SK-N-SH (cell line): ENCODE results near the gene KRTAP10-8. TPM values are rescaled to one million over a fixed set of nuclear protein-coding genes. Genes with fewer than 3 reads are reported as not detected.

Experiments used
- CTCF ChIA-PET: fragments of 300-600, 350-600 bp; formaldehyde crosslinking; extraction: SDS; loops from one replicate; lab custom pipeline; 2021; lab: Yijun Ruan, JAX
- POLR2A ChIA-PET: fragments of 350-600 bp; sonication (Branson Sonifier 250); formaldehyde crosslinking; extraction: SDS; loops from one replicate; lab custom pipeline; 2020; ENCODE audit warnings: antibody characterized with exemption, inconsistent platforms; lab: Yijun Ruan, JAX
- DNase-seq: peaks from one replicate; pipeline ENCODE4 v3.0.0; 2012
- H2AFZ ChIP-seq: fragments of 200-600 bp; sonication (generic); 2 replicates; pipeline ENCODE4 v1.8.1; 2016; ENCODE audit warnings: antibody characterized with exemption, mild to moderate bottlenecking, low read depth
- H3F3A ChIP-seq: fragments of 200-600 bp; sonication (generic); replicated peaks from 2 replicates; pipeline ENCODE3; 2016; ENCODE audit warnings: antibody characterized with exemption, mild to moderate bottlenecking; ENCODE audit not compliant: insufficient read depth
- H3K27ac ChIP-seq, 2 experiments: fragments of 200-500 bp in 1 of 2; fragments of 200-600 bp in 1 of 2; sonication (Bioruptor generic) in 1 of 2; sonication (generic), shearing (Covaris generic) in 1 of 2; 2 replicates each; pipeline versions ENCODE4 v1.5.1 to v1.6.1; 2014 to 2016; ENCODE audit warnings: low read depth in 2 of 2, inconsistent platforms in 1 of 2, low read length in 1 of 2, mild to moderate bottlenecking in 1 of 2, mixed read lengths in 1 of 2
- H3K27me3 ChIP-seq: fragments of 200-600 bp; sonication (generic), shearing (Covaris generic); 2 replicates; pipeline ENCODE4 v1.6.1; 2016; ENCODE audit warnings: mixed run types; ENCODE audit not compliant: insufficient read depth
- H3K36me3 ChIP-seq, 2 experiments: fragments of 200-500 bp in 1 of 2; fragments of 200-600 bp in 1 of 2; sonication (Bioruptor generic) in 1 of 2; sonication (generic) in 1 of 2; replicated peaks in 1 of 2; 2 replicates each; pipeline versions ENCODE3 to v1.5.1; 2014 to 2016; ENCODE audit warnings: low read length in 1 of 2, mild to moderate bottlenecking in 1 of 2; ENCODE audit not compliant: insufficient read depth in 2 of 2, control insufficient read depth in 1 of 2
- H3K4me1 ChIP-seq, 2 experiments: fragments of 200-500 bp in 1 of 2; fragments of 200-600 bp in 1 of 2; sonication (Bioruptor generic) in 1 of 2; sonication (generic), shearing (Covaris generic) in 1 of 2; 2 replicates each; pipeline versions ENCODE4 v1.5.1 to v1.6.1; 2014 to 2016; ENCODE audit warnings: low read depth in 1 of 2, low read length in 1 of 2, mixed run types in 1 of 2; ENCODE audit not compliant: insufficient read depth in 2 of 2, control insufficient read depth in 1 of 2
- H3K4me2 ChIP-seq: fragments of 200-600 bp; sonication (generic), shearing (Covaris generic); 2 replicates; pipeline ENCODE4 v1.6.1; 2017; ENCODE audit warnings: mixed run types
- H3K4me3 ChIP-seq, 2 experiments: fragments of 200-500 bp in 1 of 2; fragments of 200-600 bp in 1 of 2; sonication (Bioruptor generic) in 1 of 2; sonication (generic), shearing (Covaris generic) in 1 of 2; 2 replicates each; pipeline versions ENCODE4 v1.5.1 to v1.8.1; 2014 to 2016; ENCODE audit warnings: low read depth in 2 of 2, inconsistent platforms in 1 of 2, low read length in 1 of 2, mild to moderate bottlenecking in 1 of 2, mixed read lengths in 1 of 2, moderate library complexity in 1 of 2
- H3K79me2 ChIP-seq: fragments of 200-600 bp; sonication (generic); 2 replicates; pipeline ENCODE4 v1.8.1; 2017; ENCODE audit warnings: mild to moderate bottlenecking; ENCODE audit not compliant: insufficient read depth
- H3K9ac ChIP-seq: fragments of 200-600 bp; sonication (generic); 2 replicates; pipeline ENCODE4 v1.6.1; 2017; ENCODE audit warnings: mixed run types
- H3K9me2 ChIP-seq: fragments of 200-600 bp; sonication (generic); 2 replicates; pipeline ENCODE4 v1.6.1; 2017; ENCODE audit warnings: mixed run types
- H3K9me3 ChIP-seq: fragments of 200-600 bp; sonication (generic); 2 replicates; pipeline ENCODE4 v1.6.1; 2017; ENCODE audit warnings: mixed run types, mild to moderate bottlenecking, moderate library complexity
- H4K20me1 ChIP-seq: fragments of 200-600 bp; sonication (generic); 2 replicates; pipeline ENCODE4 v1.6.1; 2017; ENCODE audit warnings: mild to moderate bottlenecking, mixed run types; ENCODE audit not compliant: insufficient read depth
- CHD2 ChIP-seq: fragments of 150-350 bp; IDR thresholded peaks from 2 replicates; pipeline ENCODE4 v1.6.1; 2018; ENCODE audit warnings: low read length; ENCODE audit not compliant: partially characterized antibody
- EP300 ChIP-seq, 2 experiments: IDR thresholded peaks; 2 replicates each; pipeline versions ENCODE4 v1.4.0 to v1.6.1; 2012; ENCODE audit warnings: borderline replicate concordance in 1 of 2, low read depth in 1 of 2, low read length in 1 of 2
- FOSL2 ChIP-seq: IDR thresholded peaks from 2 replicates; pipeline ENCODE4 v1.4.0; 2012; ENCODE audit warnings: low read depth, mild to moderate bottlenecking, moderate library complexity, borderline replicate concordance
- GATA2 ChIP-seq: sonication (generic); formaldehyde crosslinking; IDR thresholded peaks from 2 replicates; pipeline ENCODE4 v1.5.0; 2020; ENCODE audit warnings: mild to moderate bottlenecking, missing genetic modification reagents
- POLR2AphosphoS5 ChIP-seq: IDR thresholded peaks from 2 replicates; pipeline ENCODE4 v1.6.1; 2012; ENCODE audit warnings: low read depth, low read length
- RXRA ChIP-seq: IDR thresholded peaks from 2 replicates; pipeline ENCODE4 v1.4.0; 2012; ENCODE audit warnings: low read depth, mild to moderate bottlenecking, borderline replicate concordance
- SIN3A ChIP-seq: IDR thresholded peaks from 2 replicates; pipeline ENCODE4 v1.6.1; 2012; ENCODE audit warnings: low read depth, mild to moderate bottlenecking, low read length, moderate library complexity, borderline replicate concordance
- TCF12 ChIP-seq: IDR thresholded peaks from 2 replicates; pipeline ENCODE4 v1.4.0; 2012
- WGBS: methylation state at CpG from one replicate; pipeline ENCODE4 v1.1.6; 2017; ENCODE audit warnings: low lambda C conversion rate; 5-methylcytosine and 5-hydroxymethylcytosine counted together
- polyA plus RNA-seq, 3 experiments: library from polyadenylated mRNA; depleted of rRNA; stranded (reverse); fragments of >200 nt; gene quantifications; 2 replicates each; pipeline ENCODE4 v1.2.3, GENCODE V29; 2012
- TF ChIP-seq, protein P1 (sequence below): IDR thresholded peaks from 2 replicates; pipeline ENCODE4 v1.6.1; 2012; ENCODE audit warnings: mild to moderate bottlenecking, low read depth, low read length, moderate library complexity
- TF ChIP-seq, protein P2 (sequence below): IDR thresholded peaks from 2 replicates; pipeline ENCODE4 v1.4.0; 2012; ENCODE audit warnings: low read depth, borderline replicate concordance
- TF ChIP-seq, protein P3 (sequence below): IDR thresholded peaks from 2 replicates; pipeline ENCODE4 v1.4.0; 2012; ENCODE audit warnings: low read depth, borderline replicate concordance

The KRTAP10-8 gene
- polyA plus RNA-seq, 1 of the 3 experiments (the other 2 are of a cell fraction), result not detected

DNA sequence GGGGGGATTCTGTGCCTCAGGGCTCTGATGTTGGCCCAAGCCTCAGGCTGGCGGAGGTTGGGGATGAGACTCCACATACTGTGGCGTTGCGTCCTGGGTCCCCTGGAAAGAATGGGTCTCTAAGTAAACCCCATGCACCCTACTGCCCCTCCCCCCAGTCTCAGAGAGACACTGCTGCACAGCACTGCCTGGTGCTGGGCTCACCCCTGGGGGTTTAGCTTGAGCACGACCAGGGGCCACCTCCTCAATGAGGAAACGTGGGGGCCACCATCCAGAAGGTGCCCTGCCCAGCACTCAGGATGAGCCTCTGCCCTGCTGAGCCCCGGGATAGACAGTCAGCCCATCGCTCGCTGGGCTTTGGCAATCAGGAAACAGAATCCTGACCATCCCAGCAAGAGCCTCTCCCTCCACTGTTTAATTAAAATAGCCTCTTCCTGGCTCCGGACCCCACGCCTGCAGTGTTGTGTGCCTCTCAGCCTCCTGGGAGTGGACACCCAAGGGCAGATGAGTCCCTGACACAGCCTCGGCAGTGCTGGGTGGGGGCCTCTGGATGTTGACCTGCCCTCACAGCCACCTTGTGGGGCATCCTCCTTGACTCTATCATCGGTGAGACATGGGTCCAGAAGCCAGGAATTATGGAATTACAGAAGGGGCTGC is 41.9 kb upstream of the KRTAP10-8 start:
- 0% methylated on average over 2 of the region's 12 CpGs for WGBS
- ChIA-PET POLR2A (no interaction called here), CTCF (no interaction called here)
- Histone ChIP-seq H3K9me2 (no peaks in the 10 kb centered on the region), H3K36me3 (no peaks in the 10 kb centered on the region), H3K27me3 (peaks cover 50% of the 10 kb centered on the region), H3K4me1 (no peaks in the 10 kb centered on the region), H3K79me2 (no peaks in the 10 kb centered on the region), H3K27ac (no peak overlapping the region), H3K9me3 (no peaks in the 10 kb centered on the region), H4K20me1 (no peaks in the 10 kb centered on the region), H3K9ac (no peak overlapping the region), H3F3A (no peaks in the 10 kb centered on the region), H3K4me3 (no peak overlapping the region), H2AFZ (no peak overlapping the region), H3K4me2 (no peak overlapping the region)
- TF ChIP-seq TCF12 (no peak), CHD2 (no peak), EP300 (IDR thresholded peaks at IDR 0.05; ENCODE audit: borderline replicate concordance in 1 of 2, low read depth in 1 of 2, low read length in 1 of 2) (no peak), GATA2 (CRISPR knock-in tag) (no peak), POLR2AphosphoS5 (no peak), RXRA (no peak), FOSL2 (no peak), SIN3A (no peak)
- TF ChIP-seq, protein P1, sequence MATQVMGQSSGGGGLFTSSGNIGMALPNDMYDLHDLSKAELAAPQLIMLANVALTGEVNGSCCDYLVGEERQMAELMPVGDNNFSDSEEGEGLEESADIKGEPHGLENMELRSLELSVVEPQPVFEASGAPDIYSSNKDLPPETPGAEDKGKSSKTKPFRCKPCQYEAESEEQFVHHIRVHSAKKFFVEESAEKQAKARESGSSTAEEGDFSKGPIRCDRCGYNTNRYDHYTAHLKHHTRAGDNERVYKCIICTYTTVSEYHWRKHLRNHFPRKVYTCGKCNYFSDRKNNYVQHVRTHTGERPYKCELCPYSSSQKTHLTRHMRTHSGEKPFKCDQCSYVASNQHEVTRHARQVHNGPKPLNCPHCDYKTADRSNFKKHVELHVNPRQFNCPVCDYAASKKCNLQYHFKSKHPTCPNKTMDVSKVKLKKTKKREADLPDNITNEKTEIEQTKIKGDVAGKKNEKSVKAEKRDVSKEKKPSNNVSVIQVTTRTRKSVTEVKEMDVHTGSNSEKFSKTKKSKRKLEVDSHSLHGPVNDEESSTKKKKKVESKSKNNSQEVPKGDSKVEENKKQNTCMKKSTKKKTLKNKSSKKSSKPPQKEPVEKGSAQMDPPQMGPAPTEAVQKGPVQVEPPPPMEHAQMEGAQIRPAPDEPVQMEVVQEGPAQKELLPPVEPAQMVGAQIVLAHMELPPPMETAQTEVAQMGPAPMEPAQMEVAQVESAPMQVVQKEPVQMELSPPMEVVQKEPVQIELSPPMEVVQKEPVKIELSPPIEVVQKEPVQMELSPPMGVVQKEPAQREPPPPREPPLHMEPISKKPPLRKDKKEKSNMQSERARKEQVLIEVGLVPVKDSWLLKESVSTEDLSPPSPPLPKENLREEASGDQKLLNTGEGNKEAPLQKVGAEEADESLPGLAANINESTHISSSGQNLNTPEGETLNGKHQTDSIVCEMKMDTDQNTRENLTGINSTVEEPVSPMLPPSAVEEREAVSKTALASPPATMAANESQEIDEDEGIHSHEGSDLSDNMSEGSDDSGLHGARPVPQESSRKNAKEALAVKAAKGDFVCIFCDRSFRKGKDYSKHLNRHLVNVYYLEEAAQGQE, result no peak
- TF ChIP-seq, protein P2, sequence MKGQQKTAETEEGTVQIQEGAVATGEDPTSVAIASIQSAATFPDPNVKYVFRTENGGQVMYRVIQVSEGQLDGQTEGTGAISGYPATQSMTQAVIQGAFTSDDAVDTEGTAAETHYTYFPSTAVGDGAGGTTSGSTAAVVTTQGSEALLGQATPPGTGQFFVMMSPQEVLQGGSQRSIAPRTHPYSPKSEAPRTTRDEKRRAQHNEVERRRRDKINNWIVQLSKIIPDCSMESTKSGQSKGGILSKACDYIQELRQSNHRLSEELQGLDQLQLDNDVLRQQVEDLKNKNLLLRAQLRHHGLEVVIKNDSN, result no peak
- no peak for DNase-seq

DNA sequence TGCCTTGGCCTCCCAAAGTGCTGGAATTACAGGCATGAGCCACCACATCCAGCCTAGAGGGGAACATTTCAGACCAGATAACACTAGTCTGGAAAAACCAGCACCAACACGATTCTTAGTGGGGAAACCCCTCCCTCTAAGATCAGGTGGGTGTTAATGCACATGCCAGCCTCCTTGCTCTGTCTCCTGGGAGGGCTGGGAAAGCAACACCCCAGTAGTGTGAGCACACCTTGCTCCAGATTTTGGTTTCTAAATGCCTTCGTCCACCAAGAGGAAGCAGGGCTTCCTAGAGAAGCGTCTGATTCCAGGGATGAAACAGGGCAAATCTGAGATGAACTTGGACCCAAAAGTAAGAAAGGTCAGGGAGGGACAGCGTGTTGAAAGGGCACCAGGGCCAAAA is 40.6 kb upstream of the KRTAP10-8 start:
- DNase-seq, result no peak

More for the DNA sequence above, 40.6 kb upstream of the KRTAP10-8 start:
- H3K27ac ChIP-seq, result no peak overlapping the region
- H3K9ac ChIP-seq, result no peak overlapping the region
- H3K4me1 ChIP-seq, result no peaks in the 10 kb centered on the region
- POLR2A ChIA-PET, result no interaction called here
- no peaks in the 10 kb centered on the region for H3K36me3 ChIP-seq
- WGBS, result 17% methylated on average over 4 of the region's 4 CpGs
- H3K79me2 ChIP-seq, result no peaks in the 10 kb centered on the region
- no peak overlapping the region for H3K4me2 ChIP-seq
- H3K9me3 ChIP-seq, result no peaks in the 10 kb centered on the region
- H3K4me3 ChIP-seq, result no peak overlapping the region
- H4K20me1 ChIP-seq, result no peaks in the 10 kb centered on the region
- no peak overlapping the region for H2AFZ ChIP-seq
- TF ChIP-seq, protein P3, sequence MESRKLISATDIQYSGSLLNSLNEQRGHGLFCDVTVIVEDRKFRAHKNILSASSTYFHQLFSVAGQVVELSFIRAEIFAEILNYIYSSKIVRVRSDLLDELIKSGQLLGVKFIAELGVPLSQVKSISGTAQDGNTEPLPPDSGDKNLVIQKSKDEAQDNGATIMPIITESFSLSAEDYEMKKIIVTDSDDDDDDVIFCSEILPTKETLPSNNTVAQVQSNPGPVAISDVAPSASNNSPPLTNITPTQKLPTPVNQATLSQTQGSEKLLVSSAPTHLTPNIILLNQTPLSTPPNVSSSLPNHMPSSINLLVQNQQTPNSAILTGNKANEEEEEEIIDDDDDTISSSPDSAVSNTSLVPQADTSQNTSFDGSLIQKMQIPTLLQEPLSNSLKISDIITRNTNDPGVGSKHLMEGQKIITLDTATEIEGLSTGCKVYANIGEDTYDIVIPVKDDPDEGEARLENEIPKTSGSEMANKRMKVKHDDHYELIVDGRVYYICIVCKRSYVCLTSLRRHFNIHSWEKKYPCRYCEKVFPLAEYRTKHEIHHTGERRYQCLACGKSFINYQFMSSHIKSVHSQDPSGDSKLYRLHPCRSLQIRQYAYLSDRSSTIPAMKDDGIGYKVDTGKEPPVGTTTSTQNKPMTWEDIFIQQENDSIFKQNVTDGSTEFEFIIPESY, result no peak
- H3F3A ChIP-seq, result no peaks in the 10 kb centered on the region
- peaks cover 57% of the 10 kb centered on the region for H3K27me3 ChIP-seq
- H3K9me2 ChIP-seq, result no peaks in the 10 kb centered on the region
- CTCF ChIA-PET, result no interaction called here
